ENCODE results near the gene REELD1.

The REELD1 gene

DNA sequence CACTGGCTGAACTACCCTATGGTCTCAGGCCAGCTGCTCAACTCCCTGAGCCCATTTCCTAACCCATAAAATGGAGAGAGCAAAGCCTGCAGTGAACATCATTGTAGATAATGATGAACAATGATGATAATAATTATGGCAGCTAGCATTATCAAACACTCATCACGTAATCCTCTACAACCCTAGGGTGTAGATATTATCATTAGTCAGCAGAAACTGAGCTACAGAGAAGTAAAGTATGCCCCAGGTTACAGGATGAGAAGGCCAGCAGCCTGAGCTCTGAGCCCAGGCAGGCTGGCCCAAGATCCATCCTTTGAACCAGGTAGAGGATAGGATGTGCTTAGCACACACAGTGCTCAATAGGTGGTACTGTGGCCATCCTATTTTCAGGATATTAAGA is 43.2 kb downstream of the REELD1 start:
- DNase-seq (ENCODE audit: low read depth) = no peak
- no peak overlapping the region for H3K4me3 ChIP-seq (ENCODE audit: low read depth, low read length)

DNA sequence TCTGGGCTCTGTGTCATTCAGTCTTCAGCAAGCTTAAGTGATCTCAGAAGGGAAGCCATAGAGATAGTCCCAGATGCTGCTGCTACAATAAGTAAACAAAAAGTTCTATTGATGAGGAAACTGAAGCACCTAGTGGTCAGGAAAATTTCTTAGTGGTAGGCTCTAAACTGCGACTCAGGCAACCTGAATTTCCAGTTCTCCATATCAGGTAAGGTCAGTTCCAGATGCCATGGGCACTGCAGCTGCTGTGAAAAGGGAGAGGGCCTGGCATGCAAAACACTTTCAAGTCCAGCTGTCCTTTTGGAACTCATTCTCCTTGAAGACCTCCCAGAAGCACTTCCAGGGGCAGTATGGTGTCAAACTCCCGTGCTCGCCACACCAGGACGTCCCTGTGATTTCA is 46.2 kb downstream of the REELD1 start:
- DNase-seq (ENCODE audit: low read depth) = no peak
- H3K4me3 ChIP-seq (ENCODE audit: low read depth, low read length) = no peak overlapping the region

DNA sequence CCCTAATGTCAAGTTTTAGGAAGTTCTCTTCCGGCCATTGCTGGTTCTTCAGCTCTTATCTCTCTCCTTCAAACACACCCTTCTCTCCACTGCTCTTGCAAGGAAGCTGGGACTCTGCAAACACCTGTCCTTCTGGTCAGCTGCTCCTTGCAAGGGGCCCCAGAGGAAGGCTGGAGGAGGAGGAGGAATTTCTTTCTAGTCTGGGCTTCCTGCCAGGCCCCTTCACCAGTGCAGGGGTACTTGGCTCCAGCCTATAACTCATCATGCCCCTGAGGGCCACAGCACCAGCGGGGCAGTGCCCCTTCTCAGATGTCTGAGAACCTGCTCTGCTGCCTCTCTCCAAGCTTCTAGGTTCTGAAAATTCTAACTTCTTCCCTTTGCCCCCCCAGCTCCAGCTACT is 46.7 kb downstream of the REELD1 start:
- DNase-seq (ENCODE audit: low read depth) = no peak

DNA sequence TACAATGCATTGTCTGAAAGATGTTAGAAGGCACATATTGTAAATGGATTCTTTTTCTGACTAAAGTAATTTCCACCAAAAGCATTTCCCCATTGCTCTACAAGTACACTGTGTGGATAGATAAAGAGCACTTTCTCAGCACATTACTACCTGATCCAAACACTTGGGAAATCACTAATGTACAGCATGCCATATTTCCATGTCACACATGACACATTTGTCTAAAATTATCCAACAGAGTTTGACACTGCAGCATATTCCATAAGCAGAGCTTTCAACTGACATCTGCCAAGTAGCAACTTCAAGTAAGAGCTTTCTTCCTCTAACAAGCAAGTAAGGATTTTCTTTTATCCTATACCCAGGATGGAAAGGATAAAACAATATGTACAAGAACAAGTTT is 49.5 kb downstream of the REELD1 start:
- no peak for DNase-seq (ENCODE audit: low read depth)
- H3K4me3 ChIP-seq (ENCODE audit: low read depth, low read length) = no peak overlapping the region

More for the DNA sequence above, 46.7 kb downstream of the REELD1 start:
- H3K4me3 ChIP-seq (ENCODE audit: low read depth, low read length) = no peak overlapping the region

DNA sequence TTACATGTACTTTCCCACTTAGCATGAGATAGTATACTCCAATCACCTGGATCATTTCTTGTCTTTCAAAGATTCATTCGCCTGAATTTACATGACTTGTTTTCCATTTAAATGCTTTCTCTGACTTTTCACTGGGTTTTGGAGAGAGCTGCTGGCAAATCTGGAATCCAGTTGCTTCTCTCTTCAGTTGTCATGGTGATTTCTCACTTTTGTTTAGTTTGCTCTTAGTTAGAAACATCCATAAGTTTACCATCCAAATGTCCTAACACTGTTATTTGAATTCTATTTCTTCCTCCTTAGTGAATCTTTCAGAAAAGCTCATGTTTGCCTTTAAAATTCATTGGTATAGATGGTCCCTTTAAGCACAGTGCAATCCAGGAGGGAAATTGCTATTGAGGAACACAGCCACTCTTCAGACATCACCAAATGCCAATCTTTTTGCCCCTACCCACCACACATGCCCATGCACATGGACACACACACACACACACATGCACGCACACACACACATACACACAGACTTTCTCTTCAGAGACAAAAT is 51.7 kb downstream of the REELD1 start:
- no peak for DNase-seq (ENCODE audit: low read depth)

DNA sequence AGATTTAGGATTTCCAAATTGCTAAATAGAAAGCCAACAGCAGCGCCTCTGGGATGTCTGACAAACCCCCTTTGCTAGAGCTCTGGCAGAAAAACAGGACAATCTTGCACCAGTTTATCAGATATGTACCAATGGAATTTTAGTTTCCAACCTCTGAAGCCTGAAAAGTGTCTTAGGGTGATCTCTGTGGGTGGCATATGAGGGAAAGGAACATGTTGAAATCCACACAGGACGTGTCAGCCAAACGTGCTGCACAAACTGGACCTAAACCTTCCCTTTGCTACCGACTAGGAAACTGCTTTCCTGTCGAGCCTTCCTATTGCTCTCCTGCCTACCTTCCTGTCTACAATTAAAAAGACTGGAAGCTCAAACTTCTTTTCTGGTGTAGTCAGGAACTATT is 53.5 kb downstream of the REELD1 start:
- H3K4me3 ChIP-seq (ENCODE audit: low read depth, low read length) = no peak overlapping the region
- no peak for DNase-seq (ENCODE audit: low read depth)

More for the DNA sequence above, 51.7 kb downstream of the REELD1 start:
- no peak overlapping the region for H3K4me3 ChIP-seq (ENCODE audit: low read depth, low read length)

DNA sequence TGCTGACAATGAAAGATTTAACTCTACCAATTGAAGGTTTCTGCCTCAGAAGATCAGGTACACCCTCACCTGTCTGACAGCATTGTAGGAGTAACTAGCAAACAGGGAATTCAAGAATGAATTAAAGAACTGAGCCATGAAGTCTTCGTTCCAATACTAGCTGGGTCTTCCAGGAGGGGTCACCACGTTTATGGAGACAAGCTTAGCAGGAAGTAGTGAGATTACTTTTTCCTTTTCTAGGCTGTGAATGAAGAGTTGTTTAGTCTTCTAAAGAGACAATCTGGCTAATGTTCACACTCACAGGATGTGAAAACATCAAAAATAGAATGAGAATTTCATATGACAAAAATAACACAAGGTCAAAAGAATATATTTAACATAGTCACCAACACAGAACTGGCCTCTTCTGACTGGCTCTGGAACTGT is 54.9 kb downstream of the REELD1 start:
- DNase-seq (ENCODE audit: low read depth) = no peak
- H3K4me3 ChIP-seq (ENCODE audit: low read depth, low read length) = no peak overlapping the region

DNA sequence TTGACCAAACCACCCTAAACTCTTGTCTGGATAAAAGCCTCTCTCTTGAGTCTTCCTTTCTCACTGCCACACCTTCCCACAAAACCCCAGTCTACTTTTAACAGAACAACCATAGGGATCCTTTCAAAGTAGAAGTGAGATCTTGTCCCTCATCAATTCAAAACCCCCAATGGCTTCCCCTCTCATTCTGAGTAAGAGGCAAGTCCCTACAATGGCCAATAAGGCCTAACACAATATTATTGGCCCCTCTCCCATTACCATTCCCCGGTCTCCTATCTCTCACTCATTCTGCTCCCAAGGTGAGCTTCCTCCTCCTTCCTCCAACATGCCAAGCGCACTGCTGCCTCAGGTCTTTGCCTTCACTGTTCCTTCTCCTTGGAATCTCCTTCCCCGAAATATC is 57.1 kb downstream of the REELD1 start:
- DNase-seq (ENCODE audit: low read depth) = no peak
- H3K4me3 ChIP-seq (ENCODE audit: low read depth, low read length) = no peak overlapping the region

DNA sequence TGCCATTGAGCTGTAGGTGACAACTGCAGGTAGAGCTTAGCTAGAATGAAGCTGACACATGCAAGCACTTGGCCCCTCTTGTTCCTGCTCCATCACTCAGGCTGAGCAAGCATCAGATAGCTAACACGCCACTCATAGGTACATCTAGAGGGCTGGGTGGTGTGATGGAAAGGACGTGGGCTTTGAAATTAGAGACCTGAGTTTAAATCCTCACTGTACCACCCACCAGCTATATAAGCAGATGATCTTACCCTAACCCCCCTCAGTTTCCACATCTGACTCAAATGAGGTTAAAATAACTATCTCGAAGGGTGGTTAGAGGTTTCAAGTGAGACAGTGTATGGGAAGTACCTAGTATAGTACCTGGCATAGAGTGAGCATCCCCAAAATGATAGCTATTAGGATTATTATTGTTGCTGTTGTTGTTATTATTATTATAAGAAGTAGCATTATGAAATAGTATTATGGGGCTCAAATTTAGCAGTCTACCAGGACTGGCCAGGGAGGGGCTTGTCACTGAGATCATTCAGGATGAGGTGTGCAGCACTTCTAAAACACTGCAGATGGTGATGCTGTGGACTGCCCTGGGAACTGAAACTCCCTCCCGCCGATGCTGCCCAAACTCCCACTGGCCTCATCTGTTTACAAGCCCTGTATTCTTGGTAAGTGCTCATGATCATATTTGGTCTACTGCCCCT is 59.0 kb downstream of the REELD1 start:
- no peak for DNase-seq (ENCODE audit: low read depth)
- H3K4me3 ChIP-seq (ENCODE audit: low read depth, low read length) = no peak overlapping the region

DNA sequence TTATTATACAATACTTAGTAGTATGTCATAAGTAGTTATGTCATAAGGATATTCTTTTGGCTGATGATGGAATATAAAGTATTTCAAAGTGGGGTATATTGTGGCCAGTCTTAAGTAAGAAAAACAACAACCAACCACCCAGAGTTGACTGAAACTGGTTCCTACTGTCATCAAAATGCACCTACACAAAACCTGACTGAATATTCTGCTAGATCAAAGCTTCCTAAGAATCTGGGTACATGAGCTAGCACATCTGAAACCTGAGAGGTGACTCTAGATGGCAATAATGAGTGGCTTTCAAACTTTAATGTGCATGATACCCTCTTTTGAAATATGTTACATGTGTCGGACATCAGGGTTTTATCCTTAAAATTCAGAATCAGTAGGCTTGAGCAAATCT is 60.4 kb downstream of the REELD1 start:
- DNase-seq (ENCODE audit: low read depth) = no peak
- no peak overlapping the region for H3K4me3 ChIP-seq (ENCODE audit: low read depth, low read length)

DNA sequence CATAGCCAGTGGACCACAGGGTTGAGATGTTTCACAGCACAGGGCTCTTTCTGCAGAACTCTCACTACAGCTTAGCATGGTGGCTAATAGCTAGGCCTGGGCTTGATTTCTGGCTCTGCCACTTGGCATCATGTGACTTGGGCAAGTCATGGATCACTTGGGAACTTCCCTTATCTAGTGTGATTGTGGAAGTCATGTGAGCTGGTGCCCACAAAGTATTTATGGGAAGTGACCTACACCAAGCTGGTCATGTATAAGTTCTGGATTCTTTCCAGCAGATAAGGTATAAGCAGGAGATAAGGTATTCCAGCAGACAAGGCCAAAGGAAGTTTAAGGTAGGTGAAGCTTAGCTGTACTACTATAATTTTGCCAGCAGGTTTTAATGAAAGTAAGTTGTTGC is 61.0 kb downstream of the REELD1 start:
- no peak overlapping the region for H3K4me3 ChIP-seq (ENCODE audit: low read depth, low read length)
- no peak for DNase-seq (ENCODE audit: low read depth)

DNA sequence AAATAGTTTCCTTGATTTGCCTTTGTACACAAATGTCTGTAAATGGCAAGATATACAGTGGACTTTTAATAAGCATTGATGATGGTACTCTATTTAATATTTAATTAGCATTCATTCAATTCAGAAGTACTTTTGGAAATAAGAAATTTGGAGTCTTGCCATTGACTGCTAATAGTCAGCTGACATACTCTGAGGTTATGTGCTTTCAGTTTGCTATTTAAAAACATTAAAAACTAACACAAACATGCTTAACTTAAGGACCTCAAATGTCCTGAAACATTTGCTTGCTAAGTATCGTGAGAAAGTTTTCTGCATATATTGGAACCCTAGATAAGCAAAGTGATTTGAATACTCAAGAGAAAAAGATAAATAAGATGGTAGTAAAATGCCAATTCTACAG is 64.6 kb downstream of the REELD1 start:
- DNase-seq (ENCODE audit: low read depth) = no peak
- no peak overlapping the region for H3K4me3 ChIP-seq (ENCODE audit: low read depth, low read length)
